BE2C (cell line): ENCODE results near the gene IL9.

Experiments
- DNase-seq: peaks from one replicate; pipeline ENCODE4 v3.0.0-alpha.2; 2020
- H3K27me3 ChIP-seq: fragments of 250-450 bp; sonication (Bioruptor Pico); 2 replicates; pipeline ENCODE4 v1.5.1; 2020; ENCODE audit warnings: mild to moderate bottlenecking
- H3K36me3 ChIP-seq: fragments of 250-450 bp; sonication (Bioruptor Pico); 2 replicates; pipeline ENCODE4 v1.5.1; 2020; ENCODE audit warnings: mild to moderate bottlenecking
- H3K4me1 ChIP-seq: fragments of 250-450 bp; sonication (Bioruptor Pico); 2 replicates; pipeline ENCODE4 v1.5.1; 2020
- H3K4me3 ChIP-seq: 2 replicates; pipeline ENCODE4 v1.5.1; 2011; ENCODE audit warnings: low read depth, low read length
- H3K9me3 ChIP-seq: fragments of 250-450 bp; sonication (Bioruptor Pico); 2 replicates; pipeline ENCODE4 v1.5.1; 2020
- CTCF ChIP-seq: IDR thresholded peaks from 2 replicates; pipeline ENCODE4 v1.5.1; 2012; ENCODE audit warnings: mild to moderate bottlenecking, low read depth, low read length

The IL9 gene

DNA sequence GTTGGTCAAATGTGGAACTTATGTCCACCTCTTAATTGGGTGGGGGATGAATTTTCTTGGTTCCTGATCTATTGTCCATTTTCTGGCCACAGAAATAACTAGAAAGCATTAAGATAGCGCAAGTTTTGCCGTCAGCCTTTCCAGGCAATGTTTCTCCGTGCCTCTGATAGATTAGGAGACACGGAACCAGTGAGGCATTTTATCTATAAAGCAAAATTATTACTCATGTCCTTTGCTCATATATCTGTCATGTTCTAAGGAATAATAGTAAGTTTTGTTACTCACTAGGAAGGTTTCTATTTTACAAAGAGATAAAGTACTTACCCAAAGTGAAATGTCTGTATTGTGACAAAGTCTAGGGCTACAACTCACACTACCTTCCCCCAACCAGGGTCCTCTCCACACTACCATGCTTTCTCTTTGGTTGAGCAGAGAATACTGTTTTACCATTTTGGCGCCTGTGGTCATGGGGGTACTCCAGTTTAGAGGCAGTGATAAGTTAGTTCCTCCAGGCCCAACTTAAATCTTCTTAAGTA lies 19.9 kb upstream of the IL9 start:
- no peaks in the 10 kb centered on the region; the same call in 1 of the 2 replicates for H3K9me3 ChIP-seq
- TF ChIP-seq CTCF, result no peak
- H3K36me3 ChIP-seq, result no peaks in the 10 kb centered on the region
- H3K27me3 ChIP-seq, result peaks cover 76% of the 10 kb centered on the region
- no peak overlapping the region for H3K4me3 ChIP-seq
- H3K4me1 ChIP-seq, result no peaks in the 10 kb centered on the region
- DNase-seq, result no peak

DNA sequence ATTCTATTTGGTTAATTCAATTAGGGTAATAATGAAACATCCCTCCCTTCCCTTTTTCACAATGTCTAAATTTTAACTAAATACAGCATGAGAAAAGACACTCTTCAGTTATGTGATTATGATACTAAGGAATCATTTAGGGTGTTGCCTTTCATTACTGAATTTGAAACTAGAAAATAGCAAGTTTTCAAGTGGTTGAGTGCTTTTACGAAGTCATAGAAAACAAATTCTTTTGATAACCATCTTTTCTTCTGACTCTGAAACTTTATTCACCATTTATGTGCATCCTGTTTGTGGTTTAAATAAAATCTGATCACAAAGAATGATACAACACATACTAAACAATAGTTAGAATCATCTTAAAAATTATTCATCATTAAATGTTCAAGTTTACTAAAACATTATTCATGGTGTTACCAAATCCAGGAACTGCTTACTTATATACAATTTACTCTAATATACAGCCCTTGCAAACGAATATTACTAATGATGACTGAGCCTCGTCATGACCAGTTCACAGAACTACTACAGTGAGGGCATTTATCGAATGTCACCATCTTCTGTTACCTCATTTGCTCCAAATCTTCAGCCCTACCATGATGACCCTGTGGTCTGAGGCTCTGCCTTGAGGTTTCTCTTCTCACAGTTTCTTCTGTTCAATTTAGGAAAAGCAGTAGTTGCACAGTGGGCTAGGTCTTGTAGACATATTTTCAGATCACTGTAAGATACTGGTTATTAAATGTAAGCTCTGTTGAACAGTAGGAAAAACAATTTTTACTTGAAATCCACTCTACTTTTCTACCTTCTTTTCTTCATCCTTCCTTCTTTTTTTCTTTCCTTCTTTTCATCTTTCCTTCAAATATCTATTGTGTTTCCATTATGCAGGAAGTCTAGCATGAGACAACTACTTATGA lies 18.3 kb upstream of the IL9 start:
- TF ChIP-seq CTCF, result no peak
- no peaks in the 10 kb centered on the region; the same call in 1 of the 2 replicates for H3K9me3 ChIP-seq
- no peak overlapping the region for H3K4me3 ChIP-seq
- no peaks in the 10 kb centered on the region for H3K4me1 ChIP-seq
- peaks cover 80% of the 10 kb centered on the region for H3K27me3 ChIP-seq
- H3K36me3 ChIP-seq, result no peaks in the 10 kb centered on the region
- no peak for DNase-seq

DNA sequence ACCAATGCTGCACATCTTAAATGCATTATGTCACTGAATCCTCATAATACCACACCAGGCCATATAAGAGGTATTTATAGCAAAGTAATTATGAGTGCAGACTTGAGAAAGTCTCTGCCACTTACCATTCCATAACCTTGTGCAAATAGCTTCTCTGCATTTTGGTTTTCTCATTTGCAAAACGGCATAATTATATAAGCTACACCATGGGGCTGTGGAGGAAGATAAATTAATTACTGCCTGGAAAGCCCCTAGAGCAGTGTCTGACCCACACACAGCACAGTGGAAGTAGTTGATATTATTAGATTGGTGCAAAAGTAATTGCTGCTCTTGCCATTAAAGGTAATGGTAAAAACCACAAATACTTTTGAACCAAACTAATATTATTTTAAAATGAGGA lies 9.5 kb upstream of the IL9 start:
- Histone ChIP-seq H3K4me3 (no peak overlapping the region), H3K27me3 (peaks cover 44% of the 10 kb centered on the region), H3K36me3 (no peaks in the 10 kb centered on the region), H3K9me3 (no peaks in the 10 kb centered on the region; the same call in 1 of the 2 replicates), H3K4me1 (peaks cover 4% of the 10 kb centered on the region; the same call in 1 of the 2 replicates)
- DNase-seq, result no peak
- no peak for TF ChIP-seq CTCF

DNA sequence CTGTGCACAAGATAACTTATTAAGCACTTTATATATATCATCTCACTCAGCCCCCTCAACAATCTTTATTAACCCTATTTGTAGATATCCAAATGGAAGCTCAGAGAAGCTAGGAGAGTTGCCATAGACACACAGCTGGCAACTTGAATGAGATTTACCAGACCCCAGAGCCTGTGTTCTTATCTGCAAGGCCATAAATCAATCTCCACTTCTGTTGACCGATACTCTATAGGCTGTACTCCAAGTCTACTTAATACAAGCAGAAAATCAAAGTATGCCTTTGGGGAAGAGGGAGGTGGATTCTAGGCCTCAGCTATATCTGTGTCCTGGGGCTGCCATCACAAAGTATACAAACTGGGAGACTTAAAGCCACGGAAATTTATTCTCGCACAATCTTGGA lies 6.0 kb upstream of the IL9 start:
- DNase-seq, result no peak
- no peaks in the 10 kb centered on the region for H3K9me3 ChIP-seq
- H3K4me3 ChIP-seq, result no peak overlapping the region
- TF ChIP-seq CTCF, result no peak
- H3K4me1 ChIP-seq, result peaks cover 4% of the 10 kb centered on the region; the same call in 1 of the 2 replicates
- H3K27me3 ChIP-seq, result peaks cover 33% of the 10 kb centered on the region
- H3K36me3 ChIP-seq, result no peaks in the 10 kb centered on the region

DNA sequence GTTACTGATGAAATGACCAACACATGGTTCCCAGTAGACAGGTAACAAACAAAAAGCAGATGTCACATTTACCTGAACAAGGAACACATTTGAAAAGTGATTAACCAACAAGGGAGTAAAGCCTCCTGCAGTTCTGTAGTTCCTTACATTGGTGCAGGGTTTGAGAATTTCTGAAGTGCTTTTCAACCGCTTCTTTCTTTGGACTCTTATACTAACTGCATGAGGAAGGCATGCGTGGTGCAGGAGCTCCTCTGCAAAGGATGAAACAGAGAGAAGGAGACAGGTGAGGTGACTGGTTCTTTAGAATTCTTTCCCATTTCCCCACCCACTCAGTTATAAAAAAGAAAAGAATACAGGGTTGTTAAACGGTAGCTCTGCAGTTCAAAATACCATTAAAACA lies 4.6 kb upstream of the IL9 start:
- no peak for DNase-seq
- no peaks in the 10 kb centered on the region for H3K36me3 ChIP-seq
- TF ChIP-seq CTCF, result no peak
- no peak overlapping the region for H3K4me3 ChIP-seq
- H3K4me1 ChIP-seq, result peaks cover 4% of the 10 kb centered on the region; the same call in 1 of the 2 replicates
- peaks cover 28% of the 10 kb centered on the region for H3K27me3 ChIP-seq
- no peaks in the 10 kb centered on the region for H3K9me3 ChIP-seq

DNA sequence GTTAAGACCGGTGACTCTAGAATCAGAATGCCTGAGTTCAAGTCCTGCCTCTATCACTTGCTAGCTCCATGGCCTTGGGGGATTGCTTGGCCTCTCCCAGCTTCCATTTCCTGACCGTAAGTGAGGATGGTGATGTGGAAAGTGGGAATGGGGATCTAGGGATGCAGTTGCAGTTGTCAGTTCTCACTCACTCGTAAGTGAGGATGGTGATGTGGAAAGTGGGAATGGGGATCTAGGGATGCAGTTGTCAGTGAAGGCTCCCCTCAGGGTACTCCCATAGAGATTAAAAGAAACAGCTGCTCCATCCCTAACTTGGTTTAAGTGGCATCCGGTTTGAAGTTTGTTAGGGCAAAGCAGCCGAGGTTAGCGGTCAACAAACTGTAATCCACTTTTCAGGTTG lies 3.0 kb upstream of the IL9 start:
- H3K4me3 ChIP-seq, result no peak overlapping the region
- peaks cover 27% of the 10 kb centered on the region for H3K27me3 ChIP-seq
- no peak for TF ChIP-seq CTCF
- no peaks in the 10 kb centered on the region for H3K36me3 ChIP-seq
- no peak for DNase-seq
- no peaks in the 10 kb centered on the region for H3K9me3 ChIP-seq
- H3K4me1 ChIP-seq, result peaks cover 4% of the 10 kb centered on the region; the same call in 1 of the 2 replicates
